Measurements from ENCODE around the gene CYB561. TPM values are rescaled to one million over a fixed set of nuclear protein-coding genes. Genes with fewer than 3 reads are reported as not detected.

CYB561 gene
- total RNA-seq, 1 experiment from 2014 or later: 67.6 TPM

DNA sequence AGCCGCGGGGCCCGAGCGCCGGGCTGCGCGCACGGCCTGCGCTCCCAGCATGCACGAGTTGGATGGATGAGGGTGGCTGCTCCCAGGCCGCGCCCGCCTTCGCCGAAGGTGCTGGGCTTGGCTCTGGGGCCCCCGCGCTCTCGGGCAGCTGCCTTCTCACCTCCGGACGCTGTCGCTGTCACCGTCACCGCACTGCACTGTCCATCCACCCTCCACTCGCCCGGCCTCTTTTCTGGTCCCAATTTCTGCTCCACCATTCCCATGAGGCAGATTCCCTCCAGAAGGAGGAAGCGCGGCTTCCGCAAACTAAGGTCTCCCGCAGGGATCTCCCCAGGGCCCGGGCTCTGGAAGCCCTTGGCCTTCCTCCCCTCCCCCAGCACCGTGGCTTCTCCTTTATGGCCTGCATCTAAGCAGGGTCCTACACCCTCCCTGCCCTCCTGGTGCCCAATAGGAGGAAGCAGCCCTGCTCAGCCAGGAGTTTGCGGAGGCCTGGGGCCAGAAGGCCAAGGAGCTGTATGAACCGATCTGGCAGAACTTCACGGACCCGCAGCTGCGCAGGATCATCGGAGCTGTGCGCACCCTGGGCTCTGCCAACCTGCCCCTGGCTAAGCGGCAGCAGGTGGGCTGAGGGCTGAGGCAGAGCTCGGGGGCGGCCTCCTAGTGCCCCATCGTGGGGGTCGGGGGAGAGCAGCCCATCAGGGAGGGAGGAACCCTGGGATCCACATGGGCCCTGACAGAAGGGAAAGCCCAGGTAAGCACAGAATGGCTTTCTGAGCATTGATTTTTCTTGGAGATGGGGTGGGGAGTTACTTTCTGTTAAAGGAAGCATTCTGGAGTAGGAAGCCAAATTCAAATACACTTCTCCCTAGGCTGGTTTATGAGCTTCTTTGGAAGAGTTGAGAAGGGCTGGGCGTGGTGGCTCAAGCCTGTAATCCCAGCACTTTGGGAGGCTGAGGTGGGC, 31.7 kb upstream of the CYB561 start:
- Histone ChIP-seq H2AFZ (ENCODE audit: low read depth, low read length, poor library complexity, severe bottlenecking) (peak overlapping the region; percentile 96), H3K4me1 (ENCODE audit: control insufficient read depth in 1 of 2, insufficient read depth in 2 of 2, low read length in 2 of 2) (peaks cover 13 to 41% of the 10 kb centered on the region in 2 experiments), H3K79me2 (ENCODE audit: insufficient read depth, low read length) (no peaks in the 10 kb centered on the region), H3K4me2 (ENCODE audit: low read length) (peak overlapping the region; percentile 88), H3K9me2 (ENCODE audit: insufficient read depth) (no peaks in the 10 kb centered on the region), H3K27me3 (ENCODE audit: insufficient read depth, low read length) (no peaks in the 10 kb centered on the region), H3K9ac (ENCODE audit: low read length) (peak overlapping the region; percentile 60), H4K20me1 (ENCODE audit: insufficient read depth) (no peaks in the 10 kb centered on the region), H3K27ac (ENCODE audit: low read depth, low read length) (peak overlapping the region; percentile 30; the same call in 1 of the 2 replicates), H3K36me3 (ENCODE audit: control insufficient read depth in 1 of 2, insufficient read depth in 2 of 2, low read length in 2 of 2) (no peaks in the 10 kb centered on the region), H3K4me3 (replicated peaks in 1 of 2; ENCODE audit: low read depth in 1 of 2, low read length in 2 of 2) (peak overlapping the region; percentile 39 to 60), H3K9me3 (ENCODE audit: control insufficient read depth in 1 of 2, insufficient read depth in 1 of 2, low read depth in 1 of 2, low read length in 2 of 2) (no peaks in the 10 kb centered on the region)
- RAD21 ChIA-PET (ENCODE audit: low non-redundant PET in 1 of 2, low total read pairs in 2 of 2, uncharacterized antibody in 2 of 2, unreplicated experiment in 2 of 2): interaction anchor here (0.6 to 3.6 kb wide), 8 partner anchors 32 to 135 kb away, joined by 3 to 21 read pairs (median 9); partner anchors contain the start of gene CYB561 (in 1 of the 2)
- BruUV-seq (replicated peaks): no TSS peak
- ATAC-seq: peak; percentile 31
- POLR2A ChIA-PET: interaction anchor here (0.7 to 1.3 kb wide), 3 partner anchors 9 to 52 kb away, joined by 3 to 6 read pairs (median 5); no protein-coding TSS in a partner anchor
- TF ChIP-seq, protein P1, sequence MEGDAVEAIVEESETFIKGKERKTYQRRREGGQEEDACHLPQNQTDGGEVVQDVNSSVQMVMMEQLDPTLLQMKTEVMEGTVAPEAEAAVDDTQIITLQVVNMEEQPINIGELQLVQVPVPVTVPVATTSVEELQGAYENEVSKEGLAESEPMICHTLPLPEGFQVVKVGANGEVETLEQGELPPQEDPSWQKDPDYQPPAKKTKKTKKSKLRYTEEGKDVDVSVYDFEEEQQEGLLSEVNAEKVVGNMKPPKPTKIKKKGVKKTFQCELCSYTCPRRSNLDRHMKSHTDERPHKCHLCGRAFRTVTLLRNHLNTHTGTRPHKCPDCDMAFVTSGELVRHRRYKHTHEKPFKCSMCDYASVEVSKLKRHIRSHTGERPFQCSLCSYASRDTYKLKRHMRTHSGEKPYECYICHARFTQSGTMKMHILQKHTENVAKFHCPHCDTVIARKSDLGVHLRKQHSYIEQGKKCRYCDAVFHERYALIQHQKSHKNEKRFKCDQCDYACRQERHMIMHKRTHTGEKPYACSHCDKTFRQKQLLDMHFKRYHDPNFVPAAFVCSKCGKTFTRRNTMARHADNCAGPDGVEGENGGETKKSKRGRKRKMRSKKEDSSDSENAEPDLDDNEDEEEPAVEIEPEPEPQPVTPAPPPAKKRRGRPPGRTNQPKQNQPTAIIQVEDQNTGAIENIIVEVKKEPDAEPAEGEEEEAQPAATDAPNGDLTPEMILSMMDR (IDR thresholded peaks at IDR 0.05 in 2 of 3, conservative IDR thresholded peaks at IDR 0.05 in 1 of 3; ENCODE audit: borderline replicate concordance in 1 of 3, insufficient read depth in 1 of 3, low read depth in 2 of 3, low read length in 2 of 3): no peak
- no peak for TF ChIP-seq SRF (IDR thresholded peaks at IDR 0.05; ENCODE audit: low read depth)
- TF ChIP-seq RAD21 (IDR thresholded peaks at IDR 0.05; ENCODE audit: low read depth): no peak
- CTCF ChIA-PET: interaction anchor here (0.8 to 5.7 kb wide), 19 partner anchors 8 to 887 kb away, joined by 3 to 92 read pairs (median 8); no protein-coding TSS in a partner anchor
- no peak for DNase-seq (ENCODE audit: low read depth, low spot score)
- intact Hi-C loops (cut with micrococcal nuclease): loop anchor here (2.0 kb wide), 1 partner anchor 31 kb away; the partner anchor contains the start of gene CYB561

All from HCT116 (cell line).